Measurements from ENCODE around the gene CACNA1F.

GRCh38 chrX:49177338-49177833 is 55.8 kb downstream of the CACNA1F start:
- TF ChIP-seq, protein P1, sequence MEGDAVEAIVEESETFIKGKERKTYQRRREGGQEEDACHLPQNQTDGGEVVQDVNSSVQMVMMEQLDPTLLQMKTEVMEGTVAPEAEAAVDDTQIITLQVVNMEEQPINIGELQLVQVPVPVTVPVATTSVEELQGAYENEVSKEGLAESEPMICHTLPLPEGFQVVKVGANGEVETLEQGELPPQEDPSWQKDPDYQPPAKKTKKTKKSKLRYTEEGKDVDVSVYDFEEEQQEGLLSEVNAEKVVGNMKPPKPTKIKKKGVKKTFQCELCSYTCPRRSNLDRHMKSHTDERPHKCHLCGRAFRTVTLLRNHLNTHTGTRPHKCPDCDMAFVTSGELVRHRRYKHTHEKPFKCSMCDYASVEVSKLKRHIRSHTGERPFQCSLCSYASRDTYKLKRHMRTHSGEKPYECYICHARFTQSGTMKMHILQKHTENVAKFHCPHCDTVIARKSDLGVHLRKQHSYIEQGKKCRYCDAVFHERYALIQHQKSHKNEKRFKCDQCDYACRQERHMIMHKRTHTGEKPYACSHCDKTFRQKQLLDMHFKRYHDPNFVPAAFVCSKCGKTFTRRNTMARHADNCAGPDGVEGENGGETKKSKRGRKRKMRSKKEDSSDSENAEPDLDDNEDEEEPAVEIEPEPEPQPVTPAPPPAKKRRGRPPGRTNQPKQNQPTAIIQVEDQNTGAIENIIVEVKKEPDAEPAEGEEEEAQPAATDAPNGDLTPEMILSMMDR (IDR thresholded peaks at IDR 0.05): no peak
- TF ChIP-seq POLR2A (IDR thresholded peaks at IDR 0.05): no peak
- no peak for TF ChIP-seq EP300 (IDR thresholded peaks at IDR 0.05; ENCODE audit: low read depth)
- no peak for TF ChIP-seq POLR2AphosphoS5 (IDR thresholded peaks at IDR 0.05)
